Neuronal stem cell (in vitro differentiated cells): ENCODE measurements around the gene GRK1.

Experiments used
- DNase-seq: peaks from one replicate; pipeline ENCODE4 v3.0.0-alpha.2; 2013; ENCODE audit warnings: low spot score
- H2AFZ ChIP-seq: one replicate; pipeline ENCODE4 v1.6.1; 2013; ENCODE audit warnings: mild to moderate bottlenecking, low read length, inconsistent platforms
- H2AK5ac ChIP-seq: 2 replicates; pipeline ENCODE4 v1.6.1; 2013; ENCODE audit warnings: low read depth, mild to moderate bottlenecking, inconsistent platforms, low read length, moderate library complexity, mixed read lengths
- H2BK120ac ChIP-seq: 2 replicates; pipeline ENCODE4 v1.6.1; 2013; ENCODE audit warnings: low read depth, mild to moderate bottlenecking, inconsistent platforms, low read length, moderate library complexity, mixed read lengths
- H2BK12ac ChIP-seq: one replicate; pipeline ENCODE4 v1.6.1; 2013; ENCODE audit warnings: low read length, inconsistent platforms
- H2BK15ac ChIP-seq: 2 replicates; pipeline ENCODE4 v1.6.1; 2013; ENCODE audit warnings: mild to moderate bottlenecking, low read length, inconsistent platforms, mixed read lengths
- H2BK5ac ChIP-seq: one replicate; pipeline ENCODE4 v1.6.1; 2013; ENCODE audit warnings: inconsistent platforms, mild to moderate bottlenecking, low read length, moderate library complexity
- H3K14ac ChIP-seq: one replicate; pipeline ENCODE4 v1.6.1; 2013; ENCODE audit warnings: low read length, inconsistent platforms
- H3K18ac ChIP-seq: 2 replicates; pipeline ENCODE4 v1.6.1; 2013; ENCODE audit warnings: low read length, inconsistent platforms
- H3K23ac ChIP-seq: 2 replicates; pipeline ENCODE4 v1.6.1; 2013; ENCODE audit warnings: low read depth, mild to moderate bottlenecking, mixed read lengths, low read length, inconsistent platforms; ENCODE audit not compliant: poor library complexity
- H3K27ac ChIP-seq: replicated peaks from 3 replicates; pipeline ENCODE4 v1.5.1; 2013; ENCODE audit warnings: low read length, inconsistent platforms
- H3K27me3 ChIP-seq, 3 experiments: 2 replicates each; pipeline ENCODE4 v1.6.1; 2013; ENCODE audit warnings: low read length in 3 of 3, mild to moderate bottlenecking in 2 of 3, inconsistent platforms in 1 of 3, low read depth in 1 of 3, mixed read lengths in 1 of 3, moderate library complexity in 1 of 3; ENCODE audit not compliant: control insufficient read depth in 3 of 3, insufficient read depth in 3 of 3
- H3K36me3 ChIP-seq, 2 donors: replicated peaks in 1 of 2; 2 replicates each; pipeline ENCODE4 v1.6.1; 2013; ENCODE audit warnings: low read length in 2 of 2; ENCODE audit not compliant: control insufficient read depth in 2 of 2, insufficient read depth in 2 of 2
- H3K4ac ChIP-seq: 2 replicates; pipeline ENCODE4 v1.6.1; 2013; ENCODE audit warnings: inconsistent platforms, mild to moderate bottlenecking, low read length, moderate library complexity
- H3K4me1 ChIP-seq, 2 donors: 1 replicate in 1 of 2; 2 replicates in 1 of 2; pipeline ENCODE4 v1.6.1; 2013; ENCODE audit warnings: low read length in 2 of 2, low read depth in 1 of 2; ENCODE audit not compliant: control insufficient read depth in 2 of 2, insufficient read depth in 1 of 2
- H3K4me2 ChIP-seq: one replicate; pipeline ENCODE4 v1.6.1; 2013; ENCODE audit warnings: mild to moderate bottlenecking, low read length, inconsistent platforms; ENCODE audit not compliant: insufficient read depth, poor library complexity, severe bottlenecking
- H3K4me3 ChIP-seq, 2 donors: 2 replicates each; pipeline ENCODE4 v1.5.1; 2013; ENCODE audit warnings: low read length in 2 of 2, mild to moderate bottlenecking in 2 of 2, inconsistent platforms in 1 of 2, moderate library complexity in 1 of 2
- H3K79me1 ChIP-seq: one replicate; pipeline ENCODE4 v1.6.1; 2013; ENCODE audit warnings: low read depth, mild to moderate bottlenecking, inconsistent platforms, low read length, moderate library complexity
- H3K9ac ChIP-seq: one replicate; pipeline ENCODE4 v1.6.1; 2013; ENCODE audit warnings: mild to moderate bottlenecking, low read depth, low read length, inconsistent platforms; ENCODE audit not compliant: poor library complexity
- H3K9me3 ChIP-seq, 2 donors: replicated peaks in 1 of 2; 2 replicates each; pipeline versions ENCODE3 to v1.6.1; 2013; ENCODE audit warnings: low read length in 2 of 2, mild to moderate bottlenecking in 2 of 2, inconsistent platforms in 1 of 2, low read depth in 1 of 2, mixed read lengths in 1 of 2, moderate library complexity in 1 of 2; ENCODE audit not compliant: control insufficient read depth in 2 of 2, insufficient read depth in 1 of 2
- H4K8ac ChIP-seq: one replicate; pipeline ENCODE4 v1.6.1; 2013; ENCODE audit warnings: low read depth, mild to moderate bottlenecking, inconsistent platforms, low read length, moderate library complexity
- H4K91ac ChIP-seq: one replicate; pipeline ENCODE4 v1.6.1; 2013; ENCODE audit warnings: low read length, low read depth, mild to moderate bottlenecking, inconsistent platforms; ENCODE audit not compliant: poor library complexity
- WGBS, 2 donors: extraction: QIAGEN DNeasy Blood & Tissue Kit; methylation state at CpG; one replicate each; pipeline ENCODE4 v1.1.7; 2013; ENCODE audit warnings: missing lambda C conversion rate in 2 of 2, mixed read lengths in 1 of 2; ENCODE audit not compliant: insufficient read length in 2 of 2, insufficient replicate concordance in 1 of 2; ENCODE audit errors: extremely low coverage in 2 of 2; 5-methylcytosine and 5-hydroxymethylcytosine counted together

GRK1 gene

GRCh38 chr13:113637262-113638160 is 29.5 kb upstream of the GRK1 start:
- H3K4ac ChIP-seq = no peak overlapping the region
- no peak overlapping the region for H2BK12ac ChIP-seq
- no peak overlapping the region for H2AK5ac ChIP-seq
- no peak overlapping the region for H3K18ac ChIP-seq
- peak overlapping the region; percentile 27 for H3K23ac ChIP-seq
- H2BK15ac ChIP-seq = no peak overlapping the region
- DNase-seq = no peak
- peaks cover 74 to 98% of the 10 kb centered on the region in 2 donors for H3K36me3 ChIP-seq
- no peak overlapping the region for H4K8ac ChIP-seq
- H2BK5ac ChIP-seq = no peak overlapping the region
- no peak overlapping the region for H3K4me3 ChIP-seq
- peaks cover 0 to 2% (median 2%) of the 10 kb centered on the region in 3 experiments for H3K27me3 ChIP-seq
- H3K9me3 ChIP-seq = peaks cover 27 to 28% of the 10 kb centered on the region in 2 donors
- H2BK120ac ChIP-seq = no peak overlapping the region
- H3K14ac ChIP-seq = no peak overlapping the region
- H3K9ac ChIP-seq = no peak overlapping the region
- no peak overlapping the region for H3K4me2 ChIP-seq
- H4K91ac ChIP-seq = no peak overlapping the region
- no peak overlapping the region for H3K27ac ChIP-seq
- no peak overlapping the region for H2AFZ ChIP-seq
- peaks cover 0 to 2% of the 10 kb centered on the region in 2 donors for H3K4me1 ChIP-seq
- WGBS, 2 donors = no CpG with 5 or more reads among the region's 30 CpGs
- peaks cover 12% of the 10 kb centered on the region for H3K79me1 ChIP-seq

GRCh38 chr13:113638173-113638746 is 28.8 kb upstream of the GRK1 start:
- H3K4me1 ChIP-seq = peaks cover 0 to 2% of the 10 kb centered on the region in 2 donors
- DNase-seq = no peak

GRCh38 chr13:113638806-113639205 is 28.2 kb upstream of the GRK1 start:
- Histone ChIP-seq H2BK15ac (no peak overlapping the region), H2AFZ (no peak overlapping the region), H3K9me3 (peaks cover 31 to 40% of the 10 kb centered on the region in 2 donors), H3K27ac (peak overlapping the region; percentile 13), H3K4me3 (no peak overlapping the region), H4K8ac (no peak overlapping the region), H3K36me3 (peaks cover 64 to 91% of the 10 kb centered on the region in 2 donors), H3K79me1 (peaks cover 12% of the 10 kb centered on the region), H3K14ac (no peak overlapping the region), H2BK5ac (no peak overlapping the region), H3K27me3 (peaks cover 0 to 2% (median 2%) of the 10 kb centered on the region in 3 experiments), H2AK5ac (no peak overlapping the region), H3K4me1 (peaks cover 0 to 2% of the 10 kb centered on the region in 2 donors), H2BK120ac (no peak overlapping the region), H3K23ac (no peak overlapping the region), H3K9ac (no peak overlapping the region), H3K18ac (peak overlapping the region; percentile 40), H2BK12ac (no peak overlapping the region), H3K4ac (no peak overlapping the region), H4K91ac (no peak overlapping the region), H3K4me2 (no peak overlapping the region)
- WGBS, 2 donors = no CpG with 5 or more reads among the region's 8 CpGs
- no peak for DNase-seq

More at GRCh38 chr13:113638173-113638746, 28.8 kb upstream of the GRK1 start:
- Histone ChIP-seq H3K79me1 (peaks cover 12% of the 10 kb centered on the region), H2BK120ac (no peak overlapping the region), H3K9me3 (peaks cover 30 to 36% of the 10 kb centered on the region in 2 donors), H3K36me3 (peaks cover 68 to 93% of the 10 kb centered on the region in 2 donors), H3K4me2 (no peak overlapping the region), H3K4me3 (no peak overlapping the region), H3K4ac (no peak overlapping the region), H3K18ac (no peak overlapping the region), H3K23ac (peak overlapping the region; percentile 37), H2AK5ac (no peak overlapping the region), H2BK5ac (no peak overlapping the region), H2BK15ac (no peak overlapping the region), H4K8ac (no peak overlapping the region), H3K14ac (no peak overlapping the region), H3K27ac (no peak overlapping the region), H3K9ac (no peak overlapping the region), H2BK12ac (no peak overlapping the region), H2AFZ (no peak overlapping the region), H4K91ac (no peak overlapping the region), H3K27me3 (peaks cover 0 to 2% (median 2%) of the 10 kb centered on the region in 3 experiments)
- no CpG with 5 or more reads among the region's 37 CpGs for WGBS, 2 donors
